Activated naive CD4-positive, alpha-beta T cell (primary cell): ENCODE data around the gene RAB1B.
"Not testable (repeated sequence)": the region's sequence is repeated elsewhere in the genome, so short reads cannot be mapped to it uniquely, and the experiment has no call there.

Experiments used
- DNase-seq, 4 experiments: peaks; one replicate each; lab custom pipeline; 2025; lab: John Stamatoyannopoulos, UW

RAB1B gene

DNA sequence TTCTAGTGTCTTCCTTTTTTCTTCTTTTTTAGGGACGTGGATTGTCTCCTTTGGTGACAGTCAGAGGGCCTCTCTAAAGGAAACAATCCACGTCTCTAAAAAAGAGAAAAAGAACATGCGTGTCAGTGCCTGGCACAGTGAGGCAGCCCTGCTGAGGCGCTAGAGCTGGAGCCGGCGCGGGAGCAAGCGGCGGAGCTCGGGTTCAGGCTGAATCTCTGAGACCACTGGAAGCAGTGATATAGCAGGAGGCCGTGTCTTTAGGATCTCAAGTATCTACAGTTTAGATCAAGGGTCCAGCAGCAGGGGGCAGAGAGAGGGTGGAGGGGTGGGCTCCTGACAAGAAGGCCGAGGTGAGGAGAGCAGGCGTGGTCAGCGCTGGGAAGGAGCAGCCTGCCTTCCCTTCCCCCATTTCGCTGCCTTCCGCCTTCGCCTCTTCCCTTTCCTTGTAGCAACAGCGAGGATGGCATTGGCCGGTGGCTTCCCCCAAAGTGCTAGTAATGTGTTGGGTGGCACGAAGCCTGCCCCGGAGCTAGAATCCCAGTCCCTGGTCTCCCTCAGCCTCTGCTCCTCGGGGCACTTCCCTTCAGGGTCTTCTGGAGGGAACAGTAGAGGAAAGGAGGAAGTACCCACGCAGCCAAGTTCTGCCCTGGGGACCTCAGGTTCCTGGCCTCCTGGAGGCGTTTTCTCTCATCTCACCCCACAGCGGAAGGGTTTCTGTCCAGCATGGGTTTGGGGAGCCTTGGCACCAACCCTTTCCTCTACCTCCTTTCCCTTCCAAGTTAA is 28.2 kb upstream of the RAB1B start:
- DNase-seq: no peak

DNA sequence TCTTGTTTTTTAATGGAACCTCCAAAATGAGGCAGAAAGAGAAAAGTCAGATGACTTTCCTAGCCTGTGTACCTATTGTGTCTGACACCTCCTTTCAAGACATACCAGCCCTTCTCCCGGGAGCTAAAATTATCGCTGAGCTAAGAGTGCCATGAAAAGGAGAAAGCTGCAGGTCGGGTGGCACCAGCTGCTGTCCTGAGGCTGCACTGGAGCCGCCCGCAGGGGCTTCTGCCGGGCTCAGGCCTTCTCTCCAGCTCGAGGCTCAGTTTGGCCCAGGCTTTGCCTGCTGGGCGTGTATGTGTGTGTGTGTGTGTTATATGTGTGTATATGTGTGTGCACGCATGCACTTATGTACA is 27.7 kb upstream of the RAB1B start:
- DNase-seq: no peak

DNA sequence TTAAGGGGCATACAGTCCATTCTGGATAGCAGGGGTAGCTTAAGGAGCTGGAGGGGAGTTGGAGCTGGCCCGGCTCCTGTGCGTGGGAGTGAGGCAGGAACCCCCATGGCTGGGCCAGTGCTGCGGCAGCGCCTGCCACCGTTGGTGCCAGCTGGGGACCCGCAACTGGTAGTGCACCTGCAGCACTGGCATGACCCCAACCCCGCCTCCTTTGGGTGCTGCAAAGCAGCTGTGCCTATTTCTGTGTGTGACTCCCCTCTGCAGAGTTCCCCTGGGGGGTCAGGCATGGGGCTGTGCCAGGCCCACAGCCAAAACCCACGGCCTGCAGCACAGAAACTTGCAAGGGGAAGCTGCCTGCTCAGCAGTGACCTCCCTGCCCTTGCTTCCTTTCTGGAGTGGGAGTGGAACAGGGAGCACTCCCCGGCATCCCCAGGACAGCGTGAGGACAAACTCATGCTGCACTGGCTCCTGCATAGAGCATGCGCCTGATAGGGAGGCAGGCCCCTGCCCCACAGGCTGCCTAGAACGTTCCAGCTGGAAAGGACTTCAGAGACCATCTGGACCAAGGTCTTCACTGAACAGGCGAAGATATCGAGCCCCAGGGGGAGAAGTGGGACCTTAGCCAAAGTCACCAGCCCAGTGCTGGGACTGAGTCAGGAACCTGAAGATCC is 26.2 kb upstream of the RAB1B start:
- DNase-seq: no peak

DNA sequence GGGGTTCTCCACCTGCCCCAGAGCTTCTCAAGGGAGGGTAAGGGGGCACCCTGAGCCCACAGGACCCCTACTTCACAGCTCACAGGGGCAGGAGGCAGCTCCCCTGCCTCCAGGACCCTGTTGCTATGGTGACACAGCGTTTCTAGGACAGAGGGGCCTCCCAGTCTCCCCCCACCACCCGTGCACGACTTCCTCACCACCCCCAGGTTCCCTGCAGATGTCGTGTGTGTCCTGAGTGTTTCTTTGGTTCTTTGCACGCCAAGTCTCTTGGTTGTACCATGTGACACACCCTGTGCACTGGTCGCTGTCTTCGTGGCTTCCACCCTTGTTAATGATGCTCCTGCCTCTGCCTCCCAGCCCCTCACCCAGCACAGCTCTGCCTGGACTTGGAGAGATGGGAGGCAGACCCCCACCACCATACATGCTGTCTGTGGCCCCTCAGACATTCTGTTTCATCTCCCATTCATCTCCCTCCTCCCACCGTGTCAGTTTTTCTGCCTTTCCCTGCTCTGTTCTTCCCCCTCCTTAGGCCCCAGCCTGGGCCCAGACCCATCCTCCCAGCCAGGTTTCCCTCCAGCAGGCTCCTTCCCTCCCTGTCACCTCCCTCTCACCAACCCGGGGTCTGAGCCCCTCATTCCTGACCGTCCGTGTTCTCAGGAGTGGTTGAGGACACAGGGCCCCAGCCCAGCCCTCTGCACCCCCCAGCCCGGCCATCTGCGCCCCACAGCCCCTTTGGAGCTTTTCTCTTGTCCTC is 24.5 kb upstream of the RAB1B start:
- DNase-seq: no peak

DNA sequence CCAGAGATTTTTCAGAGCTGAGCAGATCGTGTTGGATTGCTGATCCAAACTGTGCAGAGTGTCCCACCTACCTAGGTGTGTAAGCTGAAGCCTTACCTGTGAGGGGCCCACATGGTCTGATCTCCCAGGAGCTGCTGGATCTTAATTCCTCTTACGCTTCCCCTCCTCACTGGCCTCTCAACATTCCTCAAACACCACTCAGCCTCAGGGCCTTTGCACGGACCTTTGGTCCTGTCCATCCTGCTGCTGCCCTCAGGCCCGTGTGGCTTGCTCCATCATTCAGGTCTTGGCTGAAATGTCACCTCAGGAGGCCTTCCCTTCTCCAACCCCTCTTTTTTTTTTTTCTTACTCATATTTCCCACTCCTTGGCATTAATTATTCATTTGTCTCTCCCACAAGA is 21.1 kb upstream of the RAB1B start:
- DNase-seq: no peak

DNA sequence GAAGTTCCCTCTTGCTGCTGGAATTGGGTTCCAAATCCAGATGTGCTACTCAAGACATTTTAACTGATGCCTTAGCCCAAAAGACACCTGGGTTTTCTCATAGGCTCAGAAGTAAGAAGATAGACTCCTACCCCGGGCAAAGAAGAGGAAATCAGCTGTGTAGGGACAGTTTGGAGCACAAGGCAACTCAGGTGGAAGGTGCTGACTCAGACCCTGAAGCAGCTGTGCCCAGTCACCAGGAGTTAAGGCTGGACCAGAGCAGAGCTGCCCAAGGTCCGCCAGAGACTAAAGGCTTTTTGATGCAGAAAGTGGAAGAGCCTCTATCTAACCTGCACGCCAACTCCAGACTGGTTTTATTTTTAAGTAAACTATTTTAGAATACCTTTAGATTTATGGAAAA is 20.6 kb upstream of the RAB1B start:
- DNase-seq: no peak

DNA sequence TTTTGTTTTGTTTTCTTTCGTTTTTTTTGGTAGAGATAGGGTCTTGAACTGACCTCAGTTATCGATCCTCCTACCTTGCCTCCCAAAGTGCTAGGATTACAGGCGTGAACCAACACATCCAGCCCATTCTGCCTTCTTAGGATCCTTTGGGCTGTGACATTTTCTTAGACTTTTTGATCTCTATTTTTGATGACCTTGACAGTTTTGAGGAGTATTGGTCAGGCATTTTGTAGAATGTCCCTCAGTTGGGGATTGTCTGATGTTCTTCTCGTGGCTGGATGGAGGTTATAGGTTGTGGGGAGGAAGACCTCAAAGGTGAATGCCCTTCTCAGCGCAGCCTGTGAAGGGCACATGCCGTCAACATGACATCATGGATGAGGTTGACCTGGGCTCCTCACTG is 19.5 kb upstream of the RAB1B start:
- no peak for DNase-seq

DNA sequence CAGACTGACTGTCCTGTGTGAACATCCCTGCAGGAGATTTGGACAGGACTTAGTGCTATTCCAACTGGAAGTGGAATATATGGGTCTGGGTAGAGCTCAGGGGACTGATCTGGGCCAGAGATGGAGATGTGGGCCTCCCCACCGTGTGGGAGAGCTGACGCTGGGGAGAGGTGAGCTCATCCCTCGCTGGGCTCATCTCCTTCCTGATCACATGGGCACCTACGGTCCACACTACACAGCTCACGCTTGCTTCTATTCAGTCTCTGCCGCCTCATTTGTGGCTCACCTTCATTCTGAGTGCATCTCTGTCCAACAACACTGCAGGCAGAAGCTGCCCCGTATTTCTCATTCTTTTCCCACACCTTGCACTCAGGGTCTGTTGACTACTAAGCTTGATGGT is 16.6 kb upstream of the RAB1B start:
- no peak for DNase-seq

DNA sequence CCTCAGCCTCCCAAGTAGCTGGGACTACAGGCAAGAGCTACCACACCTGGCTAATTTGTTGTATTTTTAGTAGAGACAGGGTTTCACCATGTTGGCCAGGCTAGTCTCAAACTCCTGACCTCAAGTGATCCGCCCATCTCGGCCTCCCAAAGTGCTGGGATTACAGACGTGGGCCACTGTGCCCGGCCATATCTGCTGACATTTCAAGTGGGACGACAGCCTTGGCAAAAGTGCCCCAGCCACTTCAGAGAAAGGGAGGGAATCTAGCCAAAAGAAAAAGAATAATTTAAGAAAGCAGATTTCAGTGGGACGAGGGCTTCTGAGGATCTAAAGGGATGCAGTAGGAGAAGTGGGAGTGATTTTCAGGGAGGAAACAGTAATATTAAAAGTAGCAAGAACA is 15.4 kb upstream of the RAB1B start:
- DNase-seq: not testable (repeated sequence)

DNA sequence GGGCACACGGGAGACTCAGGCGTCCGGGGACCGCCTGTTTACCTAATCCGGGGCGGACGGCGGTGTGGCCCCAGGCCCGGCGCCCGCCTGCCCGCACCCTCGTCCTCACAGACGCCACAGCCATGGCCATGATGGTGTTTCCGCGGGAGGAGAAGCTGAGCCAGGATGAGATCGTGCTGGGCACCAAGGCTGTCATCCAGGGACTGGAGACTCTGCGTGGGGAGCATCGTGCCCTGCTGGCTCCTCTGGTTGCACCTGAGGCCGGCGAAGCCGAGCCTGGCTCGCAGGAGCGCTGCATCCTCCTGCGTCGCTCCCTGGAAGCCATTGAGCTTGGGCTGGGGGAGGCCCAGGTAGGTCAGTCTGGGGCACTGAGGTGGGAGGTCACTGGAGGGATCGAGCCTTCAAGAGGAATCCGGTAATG is 10.0 kb upstream of the RAB1B start:
- no peak for DNase-seq

DNA sequence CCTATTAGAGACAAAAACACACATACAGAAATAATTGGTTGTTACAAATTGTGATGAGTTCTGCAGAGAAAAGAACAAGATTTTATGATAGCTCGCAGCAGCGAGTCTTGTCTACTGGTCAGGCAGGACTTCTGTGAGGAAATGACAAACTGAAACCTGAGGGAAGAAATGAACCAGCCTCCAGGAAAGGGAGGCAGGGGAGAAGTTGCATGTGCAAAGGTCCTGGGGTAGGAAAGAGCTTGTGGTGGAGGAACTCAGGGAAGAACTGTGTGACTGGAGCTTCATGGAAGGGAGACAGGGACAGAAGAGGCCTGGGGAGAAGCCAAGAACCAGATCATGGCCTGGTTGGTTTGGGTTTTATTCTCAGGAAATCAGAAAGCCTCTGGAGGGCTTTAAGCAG is 9.2 kb upstream of the RAB1B start:
- no peak for DNase-seq

DNA sequence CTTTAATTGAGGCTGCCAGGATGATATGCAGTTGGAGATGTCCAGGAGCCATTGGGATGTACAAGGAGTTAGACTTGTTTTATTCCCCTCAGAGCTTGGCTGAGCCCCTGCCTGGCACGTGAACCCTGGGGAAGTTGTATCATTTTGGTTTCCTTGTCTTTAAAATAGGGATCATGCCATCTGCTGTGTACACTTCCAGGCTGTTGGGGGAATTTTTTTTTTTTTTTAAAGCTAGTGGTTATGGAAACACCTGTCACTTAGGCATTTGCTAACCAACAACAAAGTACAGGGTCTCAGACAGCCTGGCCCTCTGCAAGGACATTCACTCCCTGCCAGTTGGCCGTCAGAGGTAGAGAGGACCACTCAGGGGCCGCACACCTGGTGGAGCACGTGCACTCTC is 8.5 kb upstream of the RAB1B start:
- DNase-seq: no peak

DNA sequence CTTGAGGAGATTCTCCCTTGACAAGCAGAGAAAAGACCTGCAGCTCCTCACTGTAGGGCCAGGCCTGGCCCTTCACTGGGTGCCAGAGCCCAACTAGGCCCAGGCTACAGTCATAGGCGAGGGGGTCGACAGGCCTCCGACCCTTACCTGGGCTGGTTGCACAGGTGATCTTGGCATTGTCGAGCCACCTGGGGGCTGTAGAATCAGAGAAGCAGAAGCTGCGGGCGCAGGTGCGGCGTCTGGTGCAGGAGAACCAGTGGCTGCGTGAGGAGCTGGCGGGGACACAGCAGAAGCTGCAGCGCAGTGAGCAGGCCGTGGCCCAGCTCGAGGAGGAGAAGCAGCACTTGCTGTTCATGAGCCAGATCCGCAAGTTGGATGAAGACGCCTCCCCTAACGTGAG is 6.9 kb upstream of the RAB1B start:
- DNase-seq: no peak

DNA sequence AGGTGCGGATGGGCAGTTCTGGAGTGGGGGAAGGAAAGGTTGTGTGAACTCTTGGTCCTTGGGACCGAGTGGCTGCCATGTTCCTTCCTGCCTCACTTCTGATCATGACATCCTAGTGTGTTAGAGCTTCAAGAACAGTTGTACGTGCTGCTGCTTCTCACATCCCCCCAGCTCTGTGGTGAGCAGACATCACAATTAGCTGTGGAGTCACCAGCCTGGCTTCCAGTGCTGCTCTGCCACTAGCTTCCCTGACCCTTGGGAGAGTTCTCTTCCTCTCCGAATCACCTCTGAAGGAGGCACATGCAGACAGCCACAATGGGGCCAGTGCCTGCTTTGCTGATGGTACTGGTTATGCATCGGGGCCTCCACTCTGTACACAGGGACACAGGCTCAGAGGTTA is 6.2 kb upstream of the RAB1B start:
- no peak for DNase-seq

DNA sequence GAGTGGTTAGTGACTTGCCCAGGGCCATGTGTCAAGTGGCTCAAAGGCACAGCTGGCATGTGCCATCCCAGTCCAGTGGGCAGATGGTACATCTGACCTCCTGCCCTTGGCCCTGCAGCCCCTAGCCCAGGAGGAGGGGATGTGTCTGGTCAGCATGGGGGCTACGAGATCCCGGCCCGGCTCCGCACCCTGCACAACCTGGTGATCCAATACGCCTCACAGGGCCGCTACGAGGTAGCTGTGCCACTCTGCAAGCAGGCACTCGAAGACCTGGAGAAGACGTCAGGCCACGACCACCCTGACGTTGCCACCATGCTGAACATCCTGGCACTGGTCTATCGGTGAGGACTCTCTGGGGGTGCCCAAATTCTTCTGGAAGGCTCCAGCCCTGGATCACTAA is 5.7 kb upstream of the RAB1B start:
- DNase-seq: no peak

DNA sequence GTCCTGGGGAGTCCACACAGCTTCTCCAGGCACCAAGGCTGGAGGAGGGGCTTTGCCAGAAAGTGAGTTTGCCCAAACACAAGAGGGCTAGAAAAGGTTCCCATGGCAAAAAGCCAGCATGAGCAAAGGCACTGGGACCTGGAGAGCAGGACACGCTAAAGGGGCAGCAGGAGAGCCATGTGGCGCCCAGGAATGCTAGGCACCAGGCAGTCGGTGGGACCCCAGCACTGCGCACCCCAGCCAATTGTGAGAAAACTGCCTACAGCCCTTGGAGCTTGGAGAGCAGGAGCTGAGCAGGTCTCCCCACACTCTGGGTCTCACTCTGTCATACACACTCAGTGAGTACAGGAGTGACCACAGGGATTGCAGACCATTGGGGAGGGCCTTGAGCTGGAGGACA is 5.2 kb upstream of the RAB1B start:
- no peak for DNase-seq

DNA sequence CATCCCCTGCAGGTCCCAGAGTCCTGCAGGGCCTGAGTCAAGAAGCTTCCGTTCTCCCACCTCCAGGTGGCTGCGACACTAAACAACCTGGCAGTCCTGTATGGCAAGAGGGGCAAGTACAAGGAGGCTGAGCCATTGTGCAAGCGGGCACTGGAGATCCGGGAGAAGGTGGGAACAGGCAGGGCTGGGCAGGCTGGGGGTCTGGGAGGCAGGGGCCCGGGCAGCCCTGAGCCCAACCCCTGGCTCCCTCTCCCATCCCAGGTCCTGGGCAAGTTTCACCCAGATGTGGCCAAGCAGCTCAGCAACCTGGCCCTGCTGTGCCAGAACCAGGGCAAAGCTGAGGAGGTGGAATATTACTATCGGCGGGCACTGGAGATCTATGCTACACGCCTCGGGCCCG is 4.7 kb upstream of the RAB1B start:
- DNase-seq: no peak

DNA sequence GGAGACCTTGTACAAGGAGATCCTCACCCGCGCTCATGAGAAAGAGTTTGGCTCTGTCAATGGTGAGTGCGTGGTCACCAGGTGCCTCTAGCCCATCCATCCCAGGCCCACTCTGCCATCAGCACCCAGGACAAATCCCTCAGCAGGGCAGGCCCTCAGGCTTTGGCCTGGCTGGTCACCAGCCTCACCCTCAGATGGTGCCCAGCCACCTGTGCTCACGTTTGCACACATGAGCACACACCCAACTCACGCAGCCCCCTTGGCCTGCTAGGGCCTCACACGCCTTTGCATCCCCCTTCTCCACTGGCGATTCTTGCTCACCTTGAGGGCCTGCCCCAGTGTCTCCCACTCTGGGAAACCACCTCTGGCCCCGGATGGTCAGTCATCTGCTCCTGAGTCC is 4.1 kb upstream of the RAB1B start:
- no peak for DNase-seq

DNA sequence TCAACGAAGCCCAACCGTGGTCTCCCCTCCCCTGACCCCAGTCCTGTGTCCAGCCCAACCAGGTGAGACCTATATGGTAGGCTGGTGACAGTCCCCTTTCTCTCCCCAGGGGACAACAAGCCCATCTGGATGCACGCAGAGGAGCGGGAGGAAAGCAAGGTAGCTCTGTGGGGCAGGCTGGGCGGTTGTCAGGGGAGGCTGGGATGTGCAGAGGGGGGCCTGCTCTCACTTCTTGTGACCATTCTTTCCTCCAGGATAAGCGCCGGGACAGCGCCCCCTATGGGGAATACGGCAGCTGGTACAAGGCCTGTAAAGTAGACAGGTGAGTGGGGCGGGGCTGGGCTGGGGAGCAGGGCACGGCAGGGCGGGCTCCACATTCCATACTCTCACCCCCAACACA is 3.5 kb upstream of the RAB1B start:
- peak in 2 of 4 experiments; percentile 13 to 25 for DNase-seq

DNA sequence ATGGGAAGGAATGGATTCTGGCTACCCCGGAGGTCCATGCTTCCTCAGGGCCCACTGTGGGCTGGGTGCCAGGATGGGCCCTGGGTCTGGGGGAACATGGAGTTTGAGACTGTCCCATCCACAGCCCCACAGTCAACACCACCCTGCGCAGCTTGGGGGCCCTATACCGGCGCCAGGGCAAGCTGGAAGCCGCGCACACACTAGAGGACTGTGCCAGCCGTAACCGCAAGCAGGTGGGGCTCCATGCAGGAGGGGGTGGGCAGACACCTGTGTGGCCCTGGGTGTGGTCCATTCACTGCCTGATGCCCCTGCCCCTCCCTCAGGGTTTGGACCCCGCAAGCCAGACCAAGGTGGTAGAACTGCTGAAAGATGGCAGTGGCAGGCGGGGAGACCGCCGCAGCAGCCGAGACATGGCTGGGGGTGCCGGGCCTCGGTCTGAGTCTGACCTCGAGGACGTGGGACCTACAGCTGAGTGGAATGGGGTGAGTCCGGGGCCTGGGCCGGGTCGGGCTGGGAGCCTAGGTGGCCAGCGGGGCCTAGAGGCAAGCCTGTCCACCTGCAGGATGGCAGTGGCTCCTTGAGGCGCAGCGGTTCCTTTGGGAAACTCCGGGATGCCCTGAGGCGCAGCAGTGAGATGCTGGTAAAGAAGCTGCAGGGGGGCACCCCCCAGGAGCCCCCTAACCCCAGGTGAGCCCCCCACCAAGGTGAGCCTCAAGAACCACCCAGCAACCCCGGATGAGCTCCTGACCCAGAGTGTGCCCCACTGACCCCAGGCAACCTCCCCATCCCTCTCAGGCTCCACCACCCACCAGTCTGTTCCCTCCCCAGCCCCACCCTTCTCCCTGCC is 2.7 kb upstream of the RAB1B start:
- no peak for DNase-seq

DNA sequence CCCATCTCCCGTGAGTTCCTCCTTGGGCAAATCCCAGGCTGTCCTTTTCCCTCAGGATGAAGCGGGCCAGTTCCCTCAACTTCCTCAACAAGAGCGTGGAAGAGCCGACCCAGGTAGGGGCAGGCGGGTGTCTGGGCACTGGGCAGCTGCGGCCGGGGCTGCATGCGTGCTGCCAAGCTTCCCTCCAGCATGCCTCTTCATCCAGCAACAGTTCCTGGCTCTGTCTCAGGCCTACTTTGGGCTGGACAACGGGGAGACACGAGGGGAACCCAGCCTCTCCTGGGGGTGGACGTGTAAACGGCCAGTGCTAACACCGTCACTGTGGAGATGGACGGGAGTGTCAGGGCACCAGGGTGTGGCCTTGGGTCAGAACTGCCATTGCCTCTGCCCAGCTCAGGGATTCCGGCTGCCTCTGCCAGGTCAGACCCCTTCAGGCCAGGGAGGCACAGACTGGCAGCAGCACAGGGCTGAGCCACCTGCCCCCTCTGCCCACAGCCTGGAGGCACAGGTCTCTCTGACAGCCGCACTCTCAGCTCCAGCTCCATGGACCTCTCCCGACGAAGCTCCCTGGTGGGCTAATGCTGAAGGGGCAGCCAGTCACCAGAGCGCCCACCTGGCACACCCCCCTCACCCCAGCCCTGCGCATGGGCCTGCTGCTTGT is 1.9 kb upstream of the RAB1B start:
- DNase-seq: no peak

DNA sequence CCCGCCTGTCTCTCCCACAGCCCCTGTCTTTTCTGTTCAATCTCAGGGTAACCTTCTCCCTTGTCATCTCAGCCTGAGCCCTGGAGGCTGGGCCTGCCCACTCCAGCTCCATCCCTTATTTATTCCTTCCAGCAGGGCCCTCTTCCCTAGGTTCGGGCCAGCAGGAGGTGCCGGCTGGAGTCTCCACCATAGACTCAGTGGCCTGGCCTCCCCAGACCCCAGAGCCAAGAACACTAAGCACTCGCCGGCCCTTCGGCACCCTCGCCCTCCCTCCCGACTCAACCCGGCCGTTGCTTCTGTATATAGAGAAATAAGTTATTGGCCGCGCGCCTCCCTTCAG is 1.4 kb upstream of the RAB1B start:
- no peak for DNase-seq
